MCF 10A (cell line): ENCODE results near the gene BATF2. TPM values are rescaled to one million over a fixed set of nuclear protein-coding genes. Genes with fewer than 3 reads are reported as not detected.
A peak's percentile ranks its signal among the peaks of the same experiment; 100 is the strongest.

Experiments
- BruUV-seq: library from RNA; stranded (reverse); fragments of 400-500 nt; replicated peaks from 2 replicates; lab custom pipeline; 2021; lab: Mats Ljungman, UMichigan
- CTCF ChIA-PET: fragments of 300-600 bp; sonication (Branson Sonifier 250); formaldehyde crosslinking; extraction: SDS; loops from one replicate; lab custom pipeline; 2021; ENCODE audit warnings: antibody characterized with exemption, inconsistent platforms; lab: Yijun Ruan, JAX
- POLR2A ChIA-PET: fragments of 300-600, 350-650 bp; sonication (Branson Sonifier 250); formaldehyde crosslinking; extraction: SDS; loops from one replicate; lab custom pipeline; 2020; ENCODE audit warnings: antibody characterized with exemption, inconsistent platforms; lab: Yijun Ruan, JAX
- DNase-seq: peaks from one replicate; pipeline ENCODE4 v3.0.0-alpha.2; 2018; ENCODE audit not compliant: unreplicated experiment
- H3K27ac Mint-ChIP-seq: one replicate; pipeline ENCODE4 v1.8.0; 2022; ENCODE audit warnings: mild to moderate bottlenecking, low read depth, mixed read lengths; ENCODE audit not compliant: unreplicated experiment
- H3K27me3 Mint-ChIP-seq: one replicate; pipeline ENCODE4 v1.8.0; 2022; ENCODE audit warnings: mixed read lengths; ENCODE audit not compliant: insufficient read depth, unreplicated experiment
- H3K36me3 Mint-ChIP-seq: one replicate; pipeline ENCODE4 v1.8.0; 2022; ENCODE audit warnings: mild to moderate bottlenecking, moderate library complexity, mixed read lengths; ENCODE audit not compliant: insufficient read depth, unreplicated experiment
- H3K4me1 Mint-ChIP-seq: one replicate; pipeline ENCODE4 v1.8.0; 2022; ENCODE audit warnings: mixed read lengths; ENCODE audit not compliant: insufficient read depth, unreplicated experiment
- H3K4me3 Mint-ChIP-seq: one replicate; pipeline ENCODE4 v1.8.0; 2022; ENCODE audit warnings: mild to moderate bottlenecking, moderate library complexity, mixed read lengths; ENCODE audit not compliant: unreplicated experiment
- H3K9me3 Mint-ChIP-seq: one replicate; pipeline ENCODE4 v1.8.0; 2022; ENCODE audit warnings: mixed read lengths; ENCODE audit not compliant: unreplicated experiment
- intact Hi-C: fragments of 100-400 bp; cut with micrococcal nuclease; formaldehyde crosslinking; loops from 2 replicates; pipeline ENCODE4 v1.14.1; 2022
- total RNA-seq: library from RNA; stranded (reverse); gene quantifications from 2 replicates; pipeline ENCODE4 v1.2.3, GENCODE V29; 2022
- TF ChIP-seq, protein P1 (sequence below): fragments of 200-600 bp; IDR thresholded peaks from one replicate; pipeline ENCODE4 v1.8.0; 2022; ENCODE audit warnings: antibody characterized with exemption, mild to moderate bottlenecking; ENCODE audit not compliant: unreplicated experiment

BATF2 gene
- total RNA-seq, 1 experiment from 2014 or later = 1.3 TPM

- no TSS peak for BruUV-seq
- ChIA-PET POLR2A (interaction anchor here (0.6 to 1.5 kb wide), 2 partner anchors 40 to 138 kb away, joined by 3 read pairs; partner anchors contain the start of genes CAPN1, CDCA5 and ZFPL1), CTCF (interaction anchor here (0.6 to 1.1 kb wide), 2 partner anchors 20 to 31 kb away, joined by 3 to 4 read pairs; no protein-coding TSS in a partner anchor)
- H3K9me3 Mint-ChIP-seq = no peaks in the 10 kb centered on the region
- no peak overlapping the region for H3K4me3 Mint-ChIP-seq
- peaks cover 10% of the 10 kb centered on the region for H3K4me1 Mint-ChIP-seq
- peaks cover 19% of the 10 kb centered on the region for H3K36me3 Mint-ChIP-seq
- peak; percentile 47 for DNase-seq
- H3K27ac Mint-ChIP-seq = no peak overlapping the region
- TF ChIP-seq, protein P1, sequence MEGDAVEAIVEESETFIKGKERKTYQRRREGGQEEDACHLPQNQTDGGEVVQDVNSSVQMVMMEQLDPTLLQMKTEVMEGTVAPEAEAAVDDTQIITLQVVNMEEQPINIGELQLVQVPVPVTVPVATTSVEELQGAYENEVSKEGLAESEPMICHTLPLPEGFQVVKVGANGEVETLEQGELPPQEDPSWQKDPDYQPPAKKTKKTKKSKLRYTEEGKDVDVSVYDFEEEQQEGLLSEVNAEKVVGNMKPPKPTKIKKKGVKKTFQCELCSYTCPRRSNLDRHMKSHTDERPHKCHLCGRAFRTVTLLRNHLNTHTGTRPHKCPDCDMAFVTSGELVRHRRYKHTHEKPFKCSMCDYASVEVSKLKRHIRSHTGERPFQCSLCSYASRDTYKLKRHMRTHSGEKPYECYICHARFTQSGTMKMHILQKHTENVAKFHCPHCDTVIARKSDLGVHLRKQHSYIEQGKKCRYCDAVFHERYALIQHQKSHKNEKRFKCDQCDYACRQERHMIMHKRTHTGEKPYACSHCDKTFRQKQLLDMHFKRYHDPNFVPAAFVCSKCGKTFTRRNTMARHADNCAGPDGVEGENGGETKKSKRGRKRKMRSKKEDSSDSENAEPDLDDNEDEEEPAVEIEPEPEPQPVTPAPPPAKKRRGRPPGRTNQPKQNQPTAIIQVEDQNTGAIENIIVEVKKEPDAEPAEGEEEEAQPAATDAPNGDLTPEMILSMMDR = no peak
- intact Hi-C loops = loop anchor here (5.0 kb wide), 1 partner anchor 38 kb away; the partner anchor contains the start of genes CDCA5 and ZFPL1
- no peaks in the 10 kb centered on the region for H3K27me3 Mint-ChIP-seq
Observed at GRCh38 chr11:65043881-65044501, 47.2 kb upstream of the BATF2 start.

DNA sequence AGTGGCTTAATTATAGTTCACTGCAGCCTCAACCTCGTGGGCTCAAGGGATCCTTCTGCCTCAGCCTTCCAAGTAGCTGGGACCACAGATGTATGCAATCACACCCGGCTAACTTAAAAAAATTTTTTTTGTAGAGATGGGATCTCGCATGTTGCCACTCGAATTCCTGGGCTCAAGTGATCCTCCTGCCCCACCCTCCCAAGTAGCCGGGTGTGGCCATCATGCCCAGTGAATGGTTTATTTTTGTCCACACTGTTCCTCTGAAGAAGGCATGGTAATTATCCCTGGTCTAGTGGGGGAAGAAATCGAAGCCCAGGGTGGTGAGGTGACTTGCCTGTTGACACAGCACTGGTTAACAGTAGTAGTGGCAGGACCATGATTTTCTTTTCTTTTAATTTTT lies 46.1 kb upstream of the BATF2 start:
- intact Hi-C loops = loop anchor here (5.0 kb wide), 1 partner anchor 39 kb away; the partner anchor contains the start of genes CDCA5 and ZFPL1
- TF ChIP-seq, protein P1 = no peak
- no peaks in the 10 kb centered on the region for H3K27me3 Mint-ChIP-seq
- peaks cover 10% of the 10 kb centered on the region for H3K4me1 Mint-ChIP-seq
- POLR2A ChIA-PET = interaction anchor here (0.8 to 1.6 kb wide), 5 partner anchors 10 to 139 kb away, joined by 3 to 4 read pairs (median 3); partner anchors contain the start of genes CAPN1 and MRPL49
- H3K27ac Mint-ChIP-seq = no peak overlapping the region
- peaks cover 19% of the 10 kb centered on the region for H3K36me3 Mint-ChIP-seq
- peak overlapping the region; percentile 89 for H3K4me3 Mint-ChIP-seq
- BruUV-seq = no TSS peak
- CTCF ChIA-PET = interaction anchor here (1.1 kb wide), 1 partner anchor 52 kb away, joined by 4 read pairs; no protein-coding TSS in a partner anchor
- DNase-seq = no peak
- no peaks in the 10 kb centered on the region for H3K9me3 Mint-ChIP-seq

DNA sequence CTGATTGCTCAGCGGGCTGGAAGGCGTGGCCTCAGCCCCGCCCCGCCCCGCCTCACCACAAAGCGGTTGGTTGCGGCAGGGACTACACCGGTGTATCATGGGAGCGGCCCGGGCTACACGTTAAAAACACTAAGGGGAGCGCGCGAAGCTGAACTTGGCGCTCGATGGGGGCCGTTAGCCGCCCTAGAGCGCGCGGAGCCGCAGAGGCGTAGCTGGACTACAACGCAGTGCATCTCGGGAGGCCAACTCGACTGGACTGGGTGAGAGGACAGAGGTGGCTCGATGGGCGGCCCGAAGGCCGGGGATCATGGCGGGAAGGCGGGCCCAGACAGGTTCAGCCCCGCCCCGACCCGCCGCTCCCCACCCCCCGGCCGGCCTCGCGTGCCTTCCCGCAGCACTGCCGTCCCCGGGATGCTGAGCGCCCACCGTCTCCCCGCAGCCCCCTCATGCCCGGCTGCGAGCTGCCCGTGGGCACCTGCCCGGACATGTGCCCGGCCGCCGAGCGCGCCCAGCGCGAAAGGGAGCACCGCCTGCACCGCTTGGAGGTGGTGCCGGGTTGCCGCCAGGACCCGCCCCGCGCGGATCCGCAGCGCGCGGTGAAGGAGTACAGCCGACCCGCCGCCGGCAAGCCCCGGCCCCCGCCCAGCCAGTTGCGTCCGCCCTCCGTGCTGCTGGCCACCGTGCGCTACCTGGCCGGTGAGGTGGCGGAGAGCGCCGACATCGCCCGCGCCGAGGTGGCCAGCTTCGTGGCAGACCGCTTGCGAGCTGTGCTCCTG lies 44.3 kb upstream of the BATF2 start, which contains the start of gene SAC3D1:
TSS of gene SAC3D1 (plus strand) at position 364 of the 776 bp plus-strand sequence. CDS start at position 447, 83 bp downstream.
- ChIA-PET POLR2A (interaction anchor here (0.6 to 2.7 kb wide), 27 partner anchors 9 to 849 kb away, joined by 3 to 20 read pairs (median 5); partner anchors contain the start of genes ARL2, ATG2A, CCDC85B and FAU), CTCF (interaction anchor here (0.6 to 5.5 kb wide), 9 partner anchors 13 to 195 kb away, joined by 3 to 27 read pairs (median 4); partner anchors contain the start of genes ARL2, CDCA5, FAU and MRPL49)
- H3K36me3 Mint-ChIP-seq = peaks cover 25% of the 10 kb centered on the region
- no TSS peak for BruUV-seq
- DNase-seq = peak; percentile 93
- peak within 1 kb of the TSS; percentile 89 for H3K4me3 Mint-ChIP-seq
- H3K4me1 Mint-ChIP-seq = peaks cover 10% of the 10 kb centered on the region
- H3K27ac Mint-ChIP-seq = peak within 1 kb of the TSS; percentile 84
- no peaks in the 10 kb centered on the region for H3K9me3 Mint-ChIP-seq
- TF ChIP-seq, protein P1 = no peak
- intact Hi-C loops = loop anchor here (5.0 kb wide), 1 partner anchor 41 kb away; the partner anchor contains the start of genes CDCA5 and ZFPL1
- H3K27me3 Mint-ChIP-seq = no peaks in the 10 kb centered on the region
